Fibroblast of lung (primary cell): ENCODE results near the gene FXYD1. TPM values are rescaled to one million over a fixed set of nuclear protein-coding genes. Genes with fewer than 3 reads are reported as not detected.
A peak's percentile ranks its signal among the peaks of the same experiment; 100 is the strongest.

Experiments used
- DNase-seq, 2 donors: peaks; one replicate each; pipeline versions ENCODE4 v3.0.0 to v3.0.0-alpha.2; 2010; ENCODE audit warnings: low read depth in 2 of 2
- H2AFZ ChIP-seq: 2 replicates; pipeline ENCODE4 v1.5.1; 2012; ENCODE audit warnings: low read length, control low read depth, inconsistent platforms
- H3K27ac ChIP-seq: 2 replicates; pipeline ENCODE4 v1.5.1; 2011; ENCODE audit warnings: low read length, control low read depth; ENCODE audit not compliant: insufficient read depth
- H3K27me3 ChIP-seq: 2 replicates; pipeline ENCODE4 v1.5.1; 2011; ENCODE audit warnings: mild to moderate bottlenecking, low read length; ENCODE audit not compliant: control insufficient read depth, insufficient read depth
- H3K36me3 ChIP-seq: 2 replicates; pipeline ENCODE4 v1.5.1; 2011; ENCODE audit warnings: low read length; ENCODE audit not compliant: control insufficient read depth, insufficient read depth
- H3K4me1 ChIP-seq: 2 replicates; pipeline ENCODE4 v1.5.1; 2011; ENCODE audit warnings: low read length; ENCODE audit not compliant: control insufficient read depth, insufficient read depth; ENCODE audit errors: extremely low read depth
- H3K4me2 ChIP-seq: 2 replicates; pipeline ENCODE4 v1.5.1; 2011; ENCODE audit warnings: low read length, control low read depth; ENCODE audit not compliant: insufficient read depth; ENCODE audit errors: extremely low read depth
- H3K4me3 ChIP-seq, 4 experiments: fragments of 200-600 bp in 1 of 4; sonication (generic) in 1 of 4; replicated peaks in 1 of 4; 2 replicates each; pipeline ENCODE4 v1.5.1; 2011 to 2016; ENCODE audit warnings: low read length in 4 of 4, low read depth in 3 of 4, mild to moderate bottlenecking in 3 of 4, control low read depth in 2 of 4, inconsistent platforms in 1 of 4, mixed read lengths in 1 of 4; ENCODE audit not compliant: insufficient read depth in 1 of 4; ENCODE audit errors: control extremely low read depth in 1 of 4
- H3K79me2 ChIP-seq: 2 replicates; pipeline ENCODE4 v1.5.1; 2012; ENCODE audit warnings: mild to moderate bottlenecking, low read length, inconsistent platforms; ENCODE audit not compliant: control insufficient read depth, insufficient read depth
- H3K9ac ChIP-seq: 2 replicates; pipeline ENCODE4 v1.5.1; 2011; ENCODE audit warnings: mild to moderate bottlenecking, low read length, control low read depth; ENCODE audit not compliant: insufficient read depth
- H3K9me3 ChIP-seq: 2 replicates; pipeline ENCODE4 v1.5.1; 2012; ENCODE audit warnings: low read depth, low read length; ENCODE audit not compliant: control insufficient read depth, insufficient read depth
- H4K20me1 ChIP-seq: 2 replicates; pipeline ENCODE4 v1.5.1; 2011; ENCODE audit warnings: low read length; ENCODE audit not compliant: control insufficient read depth, insufficient read depth; ENCODE audit errors: extremely low read depth
- EZH2 ChIP-seq: IDR thresholded peaks from 2 replicates; pipeline ENCODE4 v1.5.1; 2012; ENCODE audit warnings: low read length, control low read depth, mild to moderate bottlenecking; ENCODE audit errors: missing control alignments
- polyA plus RNA-seq, 2 donors: library from polyadenylated mRNA; depleted of rRNA in 1 of 2; stranded (reverse) in 1 of 2; unstranded in 1 of 2; fragments of >200 nt; gene quantifications; 2 replicates each; pipeline ENCODE4 v1.2.1, GENCODE V29; 2011 to 2012; ENCODE audit warnings: missing spikeins in 1 of 2
- total RNA-seq: library from RNA; depleted of rRNA; stranded (reverse); fragments of >200 nt; gene quantifications from 2 replicates; pipeline ENCODE4 v1.2.1, GENCODE V29; 2014
- TF ChIP-seq, protein P1 (sequence below), 2 donors: IDR thresholded peaks in 1 of 2; conservative IDR thresholded peaks in 1 of 2; 1 replicate in 1 of 2; 2 replicates in 1 of 2; pipeline ENCODE4 v1.5.1; 2011 to 2012; ENCODE audit warnings: low read length in 2 of 2, control low read depth in 1 of 2, inconsistent platforms in 1 of 2, low read depth in 1 of 2, mild to moderate bottlenecking in 1 of 2

Gene FXYD1
- total and polyA plus RNA-seq, 2 donors (not counting 1 experiment from before 2014, with no cell fraction given) = 4.5 to 7.5 TPM

DNA sequence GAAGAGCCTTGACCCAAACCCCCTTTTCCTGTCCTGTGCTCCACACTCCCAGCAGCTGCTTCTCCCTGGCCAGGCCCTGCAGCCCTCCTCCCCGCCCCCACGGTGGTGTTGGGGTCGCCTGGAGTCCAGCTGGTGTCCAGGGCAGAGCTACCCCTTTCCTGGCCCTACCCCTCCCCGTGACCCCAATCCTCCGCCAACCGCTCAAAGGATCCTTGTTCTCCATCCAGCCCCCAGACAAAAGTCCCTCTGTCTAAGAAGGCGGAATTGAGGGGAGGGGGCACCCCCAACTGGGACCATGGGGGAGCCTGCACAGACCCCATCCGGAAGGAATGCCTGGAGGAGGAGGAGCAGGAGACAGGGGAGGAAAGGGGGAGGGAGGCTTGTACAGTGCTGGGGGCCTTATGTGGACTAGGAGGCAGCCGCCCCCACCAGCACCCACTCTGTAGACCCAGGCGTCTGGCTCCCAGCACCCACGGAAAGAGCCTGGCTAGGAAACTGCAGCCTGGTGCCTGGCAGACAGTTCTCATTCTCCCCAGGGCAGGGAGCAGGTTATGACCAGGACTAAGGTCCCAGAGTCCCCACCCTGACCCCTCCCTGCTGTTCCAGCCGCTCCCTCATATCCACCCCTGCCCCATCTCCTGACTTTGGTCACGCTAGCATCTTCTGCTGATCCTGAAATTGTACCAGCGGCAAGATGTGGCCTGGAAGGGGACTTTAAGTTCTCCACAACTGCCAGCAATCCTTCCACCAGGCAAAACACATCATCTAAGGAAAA, 23.3 kb upstream of the FXYD1 start, which contains the start of gene FXYD3:
Gene FXYD3, plus strand, starts transcription at position 647 of the 775 bp plus-strand sequence. CDS start 3,554 bp downstream, outside the sequence.
- H3K36me3 ChIP-seq = no peaks in the 10 kb centered on the region
- TF ChIP-seq, protein P1, sequence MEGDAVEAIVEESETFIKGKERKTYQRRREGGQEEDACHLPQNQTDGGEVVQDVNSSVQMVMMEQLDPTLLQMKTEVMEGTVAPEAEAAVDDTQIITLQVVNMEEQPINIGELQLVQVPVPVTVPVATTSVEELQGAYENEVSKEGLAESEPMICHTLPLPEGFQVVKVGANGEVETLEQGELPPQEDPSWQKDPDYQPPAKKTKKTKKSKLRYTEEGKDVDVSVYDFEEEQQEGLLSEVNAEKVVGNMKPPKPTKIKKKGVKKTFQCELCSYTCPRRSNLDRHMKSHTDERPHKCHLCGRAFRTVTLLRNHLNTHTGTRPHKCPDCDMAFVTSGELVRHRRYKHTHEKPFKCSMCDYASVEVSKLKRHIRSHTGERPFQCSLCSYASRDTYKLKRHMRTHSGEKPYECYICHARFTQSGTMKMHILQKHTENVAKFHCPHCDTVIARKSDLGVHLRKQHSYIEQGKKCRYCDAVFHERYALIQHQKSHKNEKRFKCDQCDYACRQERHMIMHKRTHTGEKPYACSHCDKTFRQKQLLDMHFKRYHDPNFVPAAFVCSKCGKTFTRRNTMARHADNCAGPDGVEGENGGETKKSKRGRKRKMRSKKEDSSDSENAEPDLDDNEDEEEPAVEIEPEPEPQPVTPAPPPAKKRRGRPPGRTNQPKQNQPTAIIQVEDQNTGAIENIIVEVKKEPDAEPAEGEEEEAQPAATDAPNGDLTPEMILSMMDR (conservative IDR thresholded peaks at IDR 0.05 in 1 of 2, IDR thresholded peaks at IDR 0.05 in 1 of 2; ENCODE audit: low read depth in 1 of 2, low read length in 2 of 2) = no peak
- TF ChIP-seq EZH2 = no peak
- H3K27me3 ChIP-seq = no peaks in the 10 kb centered on the region
- no peak within 1 kb of the TSS for H3K9ac ChIP-seq
- no peaks in the 10 kb centered on the region for H4K20me1 ChIP-seq
- no peak within 1 kb of the TSS for H3K27ac ChIP-seq
- no peaks in the 10 kb centered on the region for H3K79me2 ChIP-seq
- no peak within 1 kb of the TSS for H2AFZ ChIP-seq
- no peak within 1 kb of the TSS for H3K4me2 ChIP-seq
- H3K4me3 ChIP-seq = peak within 1 kb of the TSS in 1 of 4 experiments; percentile 44
- H3K4me1 ChIP-seq = no peaks in the 10 kb centered on the region
- DNase-seq = no peak
- no peaks in the 10 kb centered on the region for H3K9me3 ChIP-seq

- no peak for DNase-seq
- Histone ChIP-seq H3K4me1 (no peaks in the 10 kb centered on the region), H3K79me2 (no peaks in the 10 kb centered on the region), H3K9me3 (no peaks in the 10 kb centered on the region), H4K20me1 (no peaks in the 10 kb centered on the region), H3K4me2 (no peak overlapping the region), H3K27me3 (no peaks in the 10 kb centered on the region), H3K27ac (no peak overlapping the region), H3K9ac (no peak overlapping the region), H2AFZ (no peak overlapping the region), H3K36me3 (no peaks in the 10 kb centered on the region), H3K4me3 (no peak overlapping the region)
- no peak for TF ChIP-seq EZH2
- TF ChIP-seq, protein P1 (conservative IDR thresholded peaks at IDR 0.05 in 1 of 2, IDR thresholded peaks at IDR 0.05 in 1 of 2; ENCODE audit: low read depth in 1 of 2, low read length in 2 of 2) = no peak
Measured at GRCh38 chr19:35116072-35116801, 22.4 kb upstream of the FXYD1 start.

GRCh38 chr19:35117116-35117515, 21.5 kb upstream of the FXYD1 start:
- no peaks in the 10 kb centered on the region for H3K9me3 ChIP-seq
- H2AFZ ChIP-seq = no peak overlapping the region
- no peaks in the 10 kb centered on the region for H4K20me1 ChIP-seq
- H3K4me3 ChIP-seq = no peak overlapping the region
- H3K4me1 ChIP-seq = no peaks in the 10 kb centered on the region
- H3K27ac ChIP-seq = no peak overlapping the region
- TF ChIP-seq, protein P1 (conservative IDR thresholded peaks at IDR 0.05 in 1 of 2, IDR thresholded peaks at IDR 0.05 in 1 of 2; ENCODE audit: low read depth in 1 of 2, low read length in 2 of 2) = no peak
- no peak for TF ChIP-seq EZH2
- H3K27me3 ChIP-seq = no peaks in the 10 kb centered on the region
- DNase-seq = no peak
- H3K9ac ChIP-seq = no peak overlapping the region
- H3K79me2 ChIP-seq = no peaks in the 10 kb centered on the region
- no peak overlapping the region for H3K4me2 ChIP-seq
- H3K36me3 ChIP-seq = no peaks in the 10 kb centered on the region
